Diencephalon (tissue), 1 donor: ENCODE measurements around the gene NUDCD2. TPM values are rescaled to one million over a fixed set of nuclear protein-coding genes. Genes with fewer than 3 reads are reported as not detected.

Source experiments
- small RNA-seq: library from RNA; depleted of rRNA; stranded (forward); fragments of <200 nt; gene quantifications from one replicate; pipeline ENCODE3, GENCODE V24; 2014
- total RNA-seq: library from RNA; depleted of rRNA; stranded (reverse); fragments of >200 nt; gene quantifications from one replicate; pipeline ENCODE4 v1.2.3, GENCODE V29; 2014

Gene NUDCD2, protein sequence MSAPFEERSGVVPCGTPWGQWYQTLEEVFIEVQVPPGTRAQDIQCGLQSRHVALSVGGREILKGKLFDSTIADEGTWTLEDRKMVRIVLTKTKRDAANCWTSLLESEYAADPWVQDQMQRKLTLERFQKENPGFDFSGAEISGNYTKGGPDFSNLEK
- 15.5 TPM for total RNA-seq

DNA sequence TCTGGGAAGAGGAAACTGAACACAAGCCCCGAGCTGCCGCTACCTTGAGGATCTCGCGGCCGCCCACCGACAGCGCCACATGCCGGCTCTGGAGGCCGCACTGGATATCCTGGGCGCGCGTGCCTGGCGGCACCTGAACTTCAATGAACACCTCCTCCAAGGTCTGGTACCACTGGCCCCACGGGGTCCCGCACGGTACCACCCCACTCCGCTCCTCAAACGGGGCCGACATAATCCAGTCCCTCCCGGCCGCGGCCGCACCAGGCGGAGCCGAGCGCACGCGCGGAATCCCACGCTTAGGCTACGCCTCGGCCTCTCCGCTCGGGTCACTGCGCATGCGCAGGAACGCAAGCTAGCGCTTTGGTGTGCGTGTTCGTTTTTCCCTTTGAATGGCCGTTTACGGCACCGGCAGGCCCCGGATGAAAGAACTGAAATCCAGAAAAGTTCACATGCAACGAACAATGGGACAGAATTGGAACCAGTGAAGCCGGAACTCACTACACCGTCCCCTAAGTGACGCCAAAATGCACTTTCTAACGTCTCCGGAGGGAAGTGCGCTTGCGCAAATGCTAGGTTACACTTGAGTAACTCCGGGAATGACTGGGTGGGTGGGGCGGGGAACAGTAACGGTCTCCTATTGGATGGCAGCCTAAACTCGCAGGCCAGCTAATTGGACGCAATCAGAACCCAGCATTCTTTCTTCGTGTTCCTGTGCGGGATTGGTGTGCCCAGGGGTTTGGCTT lies at the start of gene NUDCD2:
TSS of gene NUDCD2 (minus strand) at position 284 of the 743 bp plus-strand sequence. CDS start at position 232, 52 bp downstream.

DNA sequence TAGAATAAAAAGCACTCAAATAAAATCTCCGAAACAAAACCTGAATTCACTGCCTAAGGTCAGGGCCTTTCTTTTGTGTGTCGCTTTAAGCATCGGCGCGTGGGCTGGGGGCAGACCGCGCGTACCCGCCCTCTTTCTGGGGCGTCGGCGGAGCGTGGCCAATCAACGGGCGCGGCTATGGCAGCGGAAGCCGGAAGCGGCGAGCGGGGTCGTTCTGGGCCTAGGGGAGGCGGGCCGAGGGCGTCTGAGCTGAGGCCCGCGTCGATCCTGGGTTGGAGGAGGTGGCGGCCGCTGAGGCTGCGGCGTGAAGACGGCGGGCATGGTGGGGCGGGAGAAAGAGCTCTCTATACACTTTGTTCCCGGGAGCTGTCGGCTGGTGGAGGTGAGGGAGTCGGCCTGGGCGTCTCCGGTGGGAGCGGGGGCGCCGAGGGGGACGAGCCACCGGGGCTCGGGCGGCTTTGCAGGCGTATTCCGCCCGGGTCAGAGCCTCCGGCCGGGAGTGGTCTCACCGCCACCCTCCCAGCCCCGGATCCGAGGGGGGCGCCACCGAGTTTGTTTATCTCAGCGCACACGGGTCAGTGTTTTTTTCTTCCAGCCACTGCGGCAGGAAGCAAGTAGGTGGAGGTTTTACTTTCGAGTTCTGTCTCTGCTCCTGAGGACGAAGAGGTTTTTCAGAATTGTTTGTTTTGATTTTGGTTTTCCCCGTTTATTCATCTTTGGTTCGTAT lies 45.6 kb upstream of the NUDCD2 start, which contains the start of gene MAT2B:
TSS of gene MAT2B (plus strand) at position 252 of the 727 bp plus-strand sequence. CDS start at position 320, 68 bp downstream.

DNA sequence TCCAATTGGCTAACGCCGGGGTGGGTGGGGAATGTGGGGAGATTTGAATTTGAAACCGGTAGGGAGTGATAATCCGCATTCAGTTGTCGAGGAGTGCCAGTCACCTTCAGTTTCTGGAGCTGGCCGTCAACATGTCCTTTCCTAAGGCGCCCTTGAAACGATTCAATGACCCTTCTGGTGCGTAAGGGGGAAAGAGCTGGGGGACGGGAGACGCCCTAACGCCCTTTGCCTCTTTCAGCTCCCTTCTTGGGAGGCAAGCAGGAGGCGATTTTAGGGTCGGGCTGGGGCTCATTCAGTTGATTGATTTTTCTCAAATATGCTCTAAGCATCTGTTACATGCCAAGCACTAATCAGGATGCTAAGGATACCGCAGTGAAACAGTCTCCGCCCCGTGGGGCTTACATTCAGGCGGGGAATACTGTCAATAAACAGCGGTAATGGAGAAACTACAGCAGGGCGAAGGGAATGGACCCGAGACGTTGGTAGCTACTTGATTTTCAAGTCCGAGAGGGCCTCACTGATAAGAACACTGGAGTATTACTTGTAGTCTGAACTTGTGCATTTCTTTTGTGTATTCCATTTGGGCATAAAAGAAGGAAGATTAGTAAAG lies 765 bp upstream of the NUDCD2 start, which contains the start of gene HMMR:
TSS of gene HMMR (plus strand) at position 71 of the 610 bp plus-strand sequence. CDS start at position 132, 61 bp downstream.

DNA sequence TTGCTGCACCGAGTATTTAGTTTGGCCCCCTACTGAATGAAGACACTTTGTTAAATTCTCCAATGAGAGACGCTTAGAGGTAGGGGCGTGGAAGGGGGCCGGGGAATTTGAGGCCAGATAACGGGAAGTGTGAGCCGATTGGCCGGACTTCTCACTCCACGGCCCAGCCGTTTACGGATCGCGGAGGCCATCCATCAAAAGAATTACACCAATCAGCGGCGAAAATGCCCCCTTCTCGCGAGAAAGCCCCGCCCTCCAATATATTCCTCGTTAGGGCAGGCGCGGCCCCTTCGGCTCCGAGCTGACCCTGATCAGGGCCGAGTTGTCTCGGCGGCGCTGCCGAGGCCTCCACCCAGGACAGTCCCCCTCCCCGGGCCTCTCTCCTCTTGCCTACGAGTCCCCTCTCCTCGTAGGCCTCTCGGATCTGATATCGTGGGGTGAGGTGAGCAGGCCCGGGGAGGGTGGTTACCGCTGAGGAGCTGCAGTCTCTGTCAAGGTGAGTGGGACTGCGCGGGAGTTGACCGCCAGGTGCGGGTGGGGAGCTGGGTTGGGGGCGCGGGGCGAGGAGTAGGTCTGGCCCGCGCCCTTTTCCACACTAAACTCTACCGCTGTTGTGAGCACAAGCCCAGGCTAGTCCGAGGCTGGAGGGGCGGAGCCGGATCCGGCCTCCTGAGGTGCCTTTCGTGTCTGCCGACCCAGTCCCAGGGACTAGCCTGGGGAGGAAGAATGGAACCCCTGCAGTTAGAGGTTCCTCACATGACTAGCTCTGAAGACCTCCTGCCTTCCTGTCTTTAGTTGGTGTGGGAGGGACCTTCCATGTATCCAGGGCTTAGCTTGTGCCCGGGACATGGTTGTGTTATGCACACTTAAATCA lies 22.4 kb downstream of the NUDCD2 start, which contains the start of gene CCNG1:
TSS of gene CCNG1 (plus strand) at position 287 of the 874 bp plus-strand sequence. CDS start 1,662 bp downstream, outside the sequence.

Small RNAs within 50 kb of the gene (small RNA-seq; reads per million reads assigned to genes)
- not detected for gene AC008723.1

Other genes starting within 250 kb of the NUDCD2 start
- gene CCNG1, start 22.5 kb downstream of the NUDCD2 start, total RNA-seq, result 103 TPM
- gene HMMR, start 530 bp upstream of the NUDCD2 start, total RNA-seq, result 4.4 TPM
- 43.4 TPM for gene MAT2B, start 45.5 kb upstream of the NUDCD2 start, total RNA-seq